Activated CD8-positive, alpha-beta memory T cell treated with anti-CD3 and anti-CD28 coated beads, Interleukin-2, amount 50 U/mL, for 1 hour (primary cell): ENCODE measurements around the gene NOXO1.

ENCODE experiments used
- DNase-seq: peaks from one replicate; pipeline ENCODE4 v3.0.0-alpha.2; 2020; ENCODE audit errors: extremely low read depth

NOXO1 gene

GRCh38 chr16:2009791-2010510 is 28.7 kb upstream of the NOXO1 start, which contains the start of gene ZNF598:
Gene ZNF598, minus strand, starts transcription at chr16:2009821.
- no peak for DNase-seq

DNA sequence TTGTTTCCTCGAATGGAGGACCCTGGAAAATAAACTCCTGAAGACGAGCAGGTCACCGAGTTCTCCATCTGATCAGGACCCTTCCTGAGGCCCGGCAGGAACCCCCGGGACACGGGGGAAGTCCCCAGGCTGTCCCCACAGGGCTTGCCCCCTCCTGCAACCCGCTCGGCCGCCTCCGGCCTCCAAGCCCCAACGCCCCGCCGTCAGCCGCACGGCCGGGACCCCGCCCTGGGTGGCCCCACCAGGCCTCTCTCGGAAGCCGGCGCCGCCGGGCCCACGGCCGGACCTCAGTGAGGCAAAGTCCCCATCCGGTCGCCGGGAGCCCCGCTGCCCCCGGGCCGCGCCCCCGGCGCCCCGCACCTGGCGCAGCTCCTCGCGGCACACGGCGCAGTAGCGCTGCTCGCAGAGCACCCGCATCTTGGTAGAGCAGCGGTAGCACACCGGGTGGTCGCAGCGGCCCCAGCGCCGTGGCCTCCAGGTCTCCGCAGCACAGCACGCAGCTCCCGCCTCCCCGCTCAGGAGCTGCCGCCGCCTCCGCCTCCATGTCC is 28.0 kb upstream of the NOXO1 start:
- DNase-seq = no peak

DNA sequence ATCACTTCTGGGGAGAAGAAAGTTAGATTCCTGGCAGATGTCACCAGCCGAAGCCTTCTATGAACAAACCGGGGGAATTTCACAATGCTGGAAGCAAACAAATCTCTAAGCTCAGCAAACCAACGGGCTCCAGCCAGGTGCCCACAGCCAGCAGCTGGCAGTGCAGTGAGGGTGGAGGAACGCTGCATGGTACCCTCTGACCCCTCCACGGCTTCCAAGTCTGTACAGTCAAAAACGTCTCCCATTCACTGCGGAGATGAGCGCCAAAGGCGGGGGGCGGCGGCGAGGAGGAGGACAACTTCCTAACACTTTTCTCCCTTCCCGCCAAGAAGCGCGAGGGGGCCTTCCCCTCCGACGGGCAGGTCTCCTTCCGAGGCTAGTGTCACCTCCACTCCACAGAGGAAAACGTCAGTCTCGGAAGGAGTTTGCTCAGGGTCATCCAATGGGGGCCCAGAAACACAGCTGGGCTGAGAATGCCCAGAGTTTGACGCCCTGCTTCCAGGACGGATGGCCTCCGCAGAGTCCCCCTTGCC is 27.4 kb upstream of the NOXO1 start:
- DNase-seq = no peak

DNA sequence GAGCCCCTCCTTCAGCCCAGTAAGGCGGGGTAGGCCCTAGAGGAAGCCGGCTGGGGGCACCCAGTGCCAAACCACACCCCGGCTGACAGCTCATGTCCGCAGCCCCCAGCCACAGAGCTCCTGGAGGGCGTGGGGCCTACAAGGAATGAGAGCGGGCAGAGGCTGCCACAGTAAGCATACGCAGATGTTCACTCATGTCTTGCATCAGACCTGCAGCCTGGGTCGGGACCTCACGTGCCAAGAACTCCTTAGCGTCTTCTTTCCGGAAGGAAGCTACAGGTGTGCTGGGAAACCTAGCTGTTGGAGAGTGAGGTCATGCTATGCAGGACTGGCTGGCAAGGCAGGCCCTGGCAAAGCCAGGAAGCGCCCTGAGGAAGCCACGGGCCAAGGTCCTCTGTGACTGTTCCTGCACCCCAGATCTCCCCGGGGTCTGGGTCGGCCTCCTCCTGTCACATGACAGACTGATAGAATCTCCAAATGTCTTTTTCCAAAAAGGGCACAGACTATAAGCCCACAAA is 26.8 kb upstream of the NOXO1 start:
- no peak for DNase-seq

GRCh38 chr16:2007081-2007836 is 26.0 kb upstream of the NOXO1 start:
- no peak for DNase-seq

DNA sequence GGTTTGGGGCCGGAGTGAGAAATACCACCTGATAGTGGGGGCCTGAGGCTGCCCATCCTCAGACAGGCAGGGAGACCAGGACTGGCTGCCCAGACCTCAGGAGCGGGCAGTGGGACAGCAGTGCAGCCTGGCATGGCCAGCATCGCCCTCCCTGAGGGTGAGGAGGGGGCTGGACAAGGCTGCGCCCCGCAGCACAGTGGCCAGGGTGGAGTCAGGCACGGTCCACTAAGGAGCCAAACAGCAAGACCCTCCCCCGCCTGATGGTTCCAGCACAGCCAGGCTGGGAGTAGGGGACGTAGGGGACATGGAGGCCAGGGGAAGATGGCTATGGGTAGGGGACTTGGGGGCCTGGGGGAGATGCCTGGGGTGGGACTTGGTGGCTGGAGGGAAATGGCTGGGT is 25.0 kb upstream of the NOXO1 start:
- no peak for DNase-seq

DNA sequence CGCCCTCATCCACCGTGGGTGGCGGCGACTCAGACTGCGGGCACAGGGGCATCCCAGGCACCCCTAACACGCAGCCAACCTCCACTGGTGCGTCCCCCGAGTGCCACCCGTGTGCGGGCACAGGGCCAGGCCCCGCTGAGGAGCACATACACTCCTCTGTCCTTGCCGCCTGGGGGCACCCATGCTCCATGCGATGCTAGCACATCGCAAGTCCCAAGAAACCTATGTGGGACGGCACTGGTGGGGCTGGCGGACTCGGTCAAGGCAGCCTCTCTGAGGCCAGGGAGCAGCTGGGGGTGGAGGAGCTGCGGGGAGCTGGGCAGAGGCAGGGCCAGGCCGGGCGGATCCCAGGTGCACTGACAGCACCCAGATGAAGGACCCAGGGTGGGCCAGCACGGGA is 24.4 kb upstream of the NOXO1 start:
- no peak for DNase-seq

- no peak for DNase-seq
These were observed 23.7 kb upstream of the NOXO1 start for GRCh38 chr16:2004795-2005517.

DNA sequence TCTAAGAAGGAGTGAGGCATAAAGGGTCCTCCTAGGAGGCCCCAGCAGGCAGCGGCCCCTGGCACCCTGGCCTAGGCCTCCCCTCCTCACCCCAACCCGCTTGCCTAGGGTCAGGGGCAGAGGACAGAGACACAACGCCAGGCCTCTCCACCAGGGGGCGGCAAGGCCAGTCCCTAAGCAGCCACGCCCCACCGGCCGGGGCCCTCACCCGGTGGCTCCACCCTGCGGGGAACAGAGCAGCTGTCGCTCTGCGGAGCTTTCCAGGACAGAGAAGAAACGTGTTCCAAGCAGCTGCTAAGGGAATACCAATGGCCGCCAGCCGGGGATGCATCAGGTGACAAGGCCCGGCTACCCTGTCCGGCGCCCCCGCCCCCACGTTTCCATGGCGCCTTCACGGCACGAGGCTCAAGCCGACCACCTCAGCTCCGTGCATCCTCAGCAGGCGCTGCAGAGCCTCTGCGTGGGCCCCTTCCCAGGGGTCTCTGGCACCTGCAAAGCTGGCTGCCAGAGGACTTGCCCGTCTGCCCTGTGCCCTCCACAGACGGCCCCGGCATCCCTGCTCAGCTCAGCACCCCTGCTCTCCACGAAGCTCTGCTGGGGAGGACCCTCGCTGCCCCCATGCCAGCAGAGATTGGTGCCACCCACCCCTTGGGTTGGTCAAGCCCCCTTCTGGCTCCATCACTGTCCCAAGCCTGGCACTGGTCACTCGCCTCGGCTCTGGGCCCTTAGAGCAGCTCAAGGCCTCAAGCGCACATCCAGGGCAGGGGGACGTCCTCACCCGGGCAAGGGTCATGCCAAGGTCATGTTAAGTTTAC is 22.8 kb upstream of the NOXO1 start:
- DNase-seq = peak; percentile 59

- DNase-seq = no peak
These were observed 22.1 kb upstream of the NOXO1 start for GRCh38 chr16:2003231-2003826.

DNA sequence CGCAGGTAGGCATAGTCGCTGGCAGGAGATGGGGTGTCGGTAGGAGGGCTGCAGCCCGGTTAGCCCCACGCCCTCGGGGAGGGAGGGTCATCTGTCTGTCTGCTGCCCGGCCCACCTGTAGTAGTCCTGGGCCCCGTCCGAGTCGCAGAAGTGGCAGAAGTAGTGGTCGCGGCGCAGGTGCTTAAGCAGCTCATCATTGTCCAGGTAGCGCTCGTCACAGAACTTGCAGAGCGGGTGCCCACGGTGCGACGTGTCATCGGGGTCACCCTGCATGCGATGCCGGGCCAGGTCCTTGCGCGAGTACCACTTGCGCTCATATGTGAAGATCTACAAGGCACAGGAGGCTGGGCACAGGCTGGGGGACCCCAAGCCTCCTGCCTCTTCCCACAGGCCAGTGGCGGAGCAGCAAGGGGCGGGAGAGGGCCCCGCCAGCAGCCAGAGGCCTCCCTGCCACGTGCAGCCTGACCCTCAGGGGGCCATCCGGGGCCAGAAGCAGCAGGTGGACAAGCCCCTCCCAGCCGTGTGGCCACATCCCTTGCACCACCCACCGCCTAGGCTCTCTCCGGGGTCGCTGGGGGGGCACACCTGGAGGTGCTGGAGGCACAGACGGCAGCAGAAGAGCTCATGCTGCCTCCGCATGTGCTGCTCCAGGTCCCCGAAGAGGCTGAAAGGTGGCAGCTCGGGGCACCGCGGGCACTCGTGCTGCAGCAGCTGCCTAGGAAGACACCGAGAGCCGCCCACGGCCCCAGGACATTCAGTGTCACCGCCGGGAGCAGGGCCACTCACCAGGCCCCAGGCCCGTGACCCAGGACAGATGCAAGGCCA is 21.3 kb upstream of the NOXO1 start:
- DNase-seq = no peak

DNA sequence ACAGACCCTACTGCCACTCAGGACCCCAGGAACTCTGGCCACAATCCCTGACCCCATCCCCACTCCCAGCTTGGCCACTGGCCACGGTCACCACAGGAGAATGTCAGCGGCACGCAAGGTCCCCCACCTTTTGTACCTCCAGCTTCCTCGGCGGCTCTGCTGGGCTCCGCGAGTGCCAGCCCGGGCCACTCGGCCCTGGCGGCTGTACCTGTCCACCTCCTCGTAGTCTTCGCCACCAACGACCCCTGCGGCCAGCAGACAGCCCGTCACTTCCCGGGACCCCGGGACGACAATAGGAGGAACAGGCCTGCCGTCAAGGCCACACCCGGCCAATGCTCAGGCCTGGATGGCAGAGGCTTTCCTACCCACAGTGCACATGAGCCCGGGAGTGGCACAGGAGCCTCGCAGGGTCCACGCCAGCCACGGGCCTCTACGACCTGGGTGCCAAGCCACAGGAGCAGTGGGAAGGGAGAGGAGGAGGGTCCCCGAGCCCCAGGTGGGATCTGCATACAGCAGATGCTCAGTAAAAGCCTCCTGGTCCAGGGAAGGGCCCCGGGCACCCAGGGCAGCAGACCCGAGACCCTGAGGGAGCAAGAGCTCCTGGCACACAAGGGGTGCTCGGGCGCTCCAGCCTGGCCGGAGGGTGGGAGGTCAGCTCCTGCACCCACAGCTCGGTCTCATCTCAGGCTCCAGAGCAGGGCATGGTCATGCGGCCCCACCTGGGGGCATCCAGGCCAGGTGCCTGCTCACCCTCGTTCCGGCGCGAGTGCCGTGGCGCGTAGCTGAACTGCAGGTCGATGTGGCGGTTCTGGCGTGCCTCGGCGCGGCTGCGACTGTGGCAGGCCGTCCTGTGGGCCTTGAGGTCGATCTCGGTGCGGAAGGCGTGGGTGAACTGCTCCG is 20.4 kb upstream of the NOXO1 start:
- DNase-seq = no peak

GRCh38 chr16:2001035-2001434 is 19.8 kb upstream of the NOXO1 start:
- no peak for DNase-seq

GRCh38 chr16:1999866-2000514 is 18.7 kb upstream of the NOXO1 start:
- DNase-seq = no peak

GRCh38 chr16:1998852-1999801 is 17.9 kb upstream of the NOXO1 start:
- DNase-seq = no peak

GRCh38 chr16:1998360-1998835 is 17.1 kb upstream of the NOXO1 start:
- DNase-seq = no peak
